Esophagus (tissue), 2 donors: ENCODE data around the gene MMS22L. TPM values are rescaled to one million over a fixed set of nuclear protein-coding genes. Genes with fewer than 3 reads are reported as not detected.

Experiments used
- H3K27ac ChIP-seq, 2 donors: one replicate each; pipeline ENCODE4 v1.5.1; 2013; ENCODE audit warnings: low read depth in 2 of 2, mild to moderate bottlenecking in 2 of 2, inconsistent platforms in 1 of 2, low read length in 1 of 2, moderate library complexity in 1 of 2
- H3K27me3 ChIP-seq, 2 donors: one replicate each; pipeline ENCODE4 v1.6.1; 2013; ENCODE audit warnings: low read length in 2 of 2, control low read depth in 1 of 2, mild to moderate bottlenecking in 1 of 2; ENCODE audit not compliant: insufficient read depth in 2 of 2, control insufficient read depth in 1 of 2
- H3K36me3 ChIP-seq, 2 donors: one replicate each; pipeline ENCODE4 v1.6.1; 2013; ENCODE audit warnings: low read length in 1 of 2; ENCODE audit not compliant: control insufficient read depth in 2 of 2, insufficient read depth in 2 of 2
- H3K4me1 ChIP-seq, 2 donors: one replicate each; pipeline ENCODE4 v1.6.1; 2013; ENCODE audit warnings: low read length in 1 of 2; ENCODE audit not compliant: control insufficient read depth in 2 of 2, insufficient read depth in 2 of 2
- H3K4me3 ChIP-seq, 2 donors: one replicate each; pipeline ENCODE4 v1.5.1; 2013; ENCODE audit warnings: low read length in 2 of 2, mild to moderate bottlenecking in 2 of 2, low read depth in 1 of 2, moderate library complexity in 1 of 2
- H3K9me3 ChIP-seq, 2 donors: one replicate each; pipeline ENCODE4 v1.6.1; 2013; ENCODE audit warnings: mild to moderate bottlenecking in 2 of 2, low read depth in 1 of 2, low read length in 1 of 2, moderate library complexity in 1 of 2; ENCODE audit not compliant: control insufficient read depth in 2 of 2, insufficient read depth in 1 of 2
- WGBS, 2 donors: extraction: QIAGEN DNeasy Blood & Tissue Kit; methylation state at CpG; one replicate each; pipeline ENCODE4 v1.1.7; 2013; 5-methylcytosine and 5-hydroxymethylcytosine counted together
- polyA plus RNA-seq, 2 donors: library from polyadenylated mRNA; stranded (reverse); fragments of 200-250 nt; gene quantifications; one replicate each; pipeline ENCODE4 v1.2.3, GENCODE V29; 2013
- donor health status: healthy with polysubstance abuse.
- donor health status: Bipolar disorder and iron deficiency.

MMS22L gene
- polyA plus RNA-seq, 2 donors: 1.8 to 2.4 TPM

GRCh38 chr6:97203343-97203742, 79.7 kb downstream of the MMS22L start:
- 41 to 44% methylated on average over 3 of the region's 3 CpGs for WGBS, 2 donors
- Histone ChIP-seq H3K4me1 (no peaks in the 10 kb centered on the region), H3K4me3 (no peak overlapping the region), H3K36me3 (no peaks in the 10 kb centered on the region), H3K27ac (no peak overlapping the region), H3K9me3 (no peaks in the 10 kb centered on the region), H3K27me3 (no peaks in the 10 kb centered on the region)

- Histone ChIP-seq H3K4me1 (no peaks in the 10 kb centered on the region), H3K36me3 (no peaks in the 10 kb centered on the region), H3K27me3 (no peaks in the 10 kb centered on the region), H3K9me3 (no peaks in the 10 kb centered on the region), H3K27ac (no peak overlapping the region), H3K4me3 (no peak overlapping the region)
- 84 to 87% methylated on average over 3 of the region's 3 CpGs for WGBS, 2 donors
Observed at GRCh38 chr6:97198046-97198565, 84.9 kb downstream of the MMS22L start.

GRCh38 chr6:97195117-97195516, 87.9 kb downstream of the MMS22L start:
- Histone ChIP-seq H3K27me3 (no peaks in the 10 kb centered on the region), H3K4me1 (no peaks in the 10 kb centered on the region), H3K9me3 (no peaks in the 10 kb centered on the region), H3K36me3 (no peaks in the 10 kb centered on the region), H3K4me3 (no peak overlapping the region), H3K27ac (no peak overlapping the region)
- 54 to 70% methylated on average over 1 of the region's 1 CpG for WGBS, 2 donors

- 85 to 89% methylated on average over 1 of the region's 1 CpG for WGBS, 2 donors
- Histone ChIP-seq H3K4me1 (no peaks in the 10 kb centered on the region), H3K36me3 (no peaks in the 10 kb centered on the region), H3K9me3 (no peaks in the 10 kb centered on the region), H3K27ac (no peak overlapping the region), H3K27me3 (no peaks in the 10 kb centered on the region), H3K4me3 (no peak overlapping the region)
Observed at GRCh38 chr6:97189767-97190166, 93.2 kb downstream of the MMS22L start.

- peaks cover 0 to 3% of the 10 kb centered on the region in 2 donors for H3K36me3 ChIP-seq
- H3K27ac ChIP-seq: no peak overlapping the region
- no peaks in the 10 kb centered on the region for H3K4me1 ChIP-seq
Observed at GRCh38 chr6:97187951-97188350, 95.1 kb downstream of the MMS22L start.

GRCh38 chr6:97186416-97186999, 96.5 kb downstream of the MMS22L start:
- Histone ChIP-seq H3K27ac (no peak overlapping the region), H3K9me3 (no peaks in the 10 kb centered on the region), H3K36me3 (peaks cover 0 to 3% of the 10 kb centered on the region in 2 donors), H3K4me3 (no peak overlapping the region), H3K4me1 (no peaks in the 10 kb centered on the region), H3K27me3 (no peaks in the 10 kb centered on the region)
- 23 to 28% methylated on average over 3 of the region's 3 CpGs for WGBS, 2 donors

More at GRCh38 chr6:97187951-97188350, 95.1 kb downstream of the MMS22L start:
- Histone ChIP-seq H3K27me3 (no peaks in the 10 kb centered on the region), H3K9me3 (no peaks in the 10 kb centered on the region), H3K4me3 (no peak overlapping the region)

- no peaks in the 10 kb centered on the region for H3K36me3 ChIP-seq
- WGBS, 2 donors: 92 to 95% methylated on average over 3 of the region's 3 CpGs
- no peak overlapping the region for H3K27ac ChIP-seq
- no peaks in the 10 kb centered on the region for H3K27me3 ChIP-seq
- H3K4me3 ChIP-seq: no peak overlapping the region
- no peaks in the 10 kb centered on the region for H3K4me1 ChIP-seq
- H3K9me3 ChIP-seq: no peaks in the 10 kb centered on the region
Observed at GRCh38 chr6:97177905-97178304, 105.1 kb downstream of the MMS22L start.

GRCh38 chr6:97176468-97176867, 106.5 kb downstream of the MMS22L start:
- WGBS, 2 donors: 90 to 93% methylated on average over 2 of the region's 2 CpGs
- Histone ChIP-seq H3K9me3 (no peaks in the 10 kb centered on the region), H3K27ac (no peak overlapping the region), H3K27me3 (no peaks in the 10 kb centered on the region), H3K4me3 (no peak overlapping the region), H3K36me3 (no peaks in the 10 kb centered on the region), H3K4me1 (no peaks in the 10 kb centered on the region)

GRCh38 chr6:97175806-97176205, 107.2 kb downstream of the MMS22L start:
- no peak overlapping the region for H3K27ac ChIP-seq
- H3K9me3 ChIP-seq: no peaks in the 10 kb centered on the region
- no peaks in the 10 kb centered on the region for H3K4me1 ChIP-seq
- H3K4me3 ChIP-seq: no peak overlapping the region
- no peaks in the 10 kb centered on the region for H3K36me3 ChIP-seq
- WGBS, 2 donors: 91 to 93% methylated on average over 4 of the region's 4 CpGs
- no peaks in the 10 kb centered on the region for H3K27me3 ChIP-seq

GRCh38 chr6:97174471-97174870, 108.5 kb downstream of the MMS22L start:
- H3K4me3 ChIP-seq: no peak overlapping the region
- no peak overlapping the region for H3K27ac ChIP-seq
- no peaks in the 10 kb centered on the region for H3K4me1 ChIP-seq
- H3K9me3 ChIP-seq: no peaks in the 10 kb centered on the region
- H3K27me3 ChIP-seq: no peaks in the 10 kb centered on the region
- 97 to 99% methylated on average over 2 of the region's 2 CpGs for WGBS, 2 donors
- H3K36me3 ChIP-seq: no peaks in the 10 kb centered on the region
